Measurements from ENCODE around the gene SLC16A4.

SLC16A4 gene

DNA sequence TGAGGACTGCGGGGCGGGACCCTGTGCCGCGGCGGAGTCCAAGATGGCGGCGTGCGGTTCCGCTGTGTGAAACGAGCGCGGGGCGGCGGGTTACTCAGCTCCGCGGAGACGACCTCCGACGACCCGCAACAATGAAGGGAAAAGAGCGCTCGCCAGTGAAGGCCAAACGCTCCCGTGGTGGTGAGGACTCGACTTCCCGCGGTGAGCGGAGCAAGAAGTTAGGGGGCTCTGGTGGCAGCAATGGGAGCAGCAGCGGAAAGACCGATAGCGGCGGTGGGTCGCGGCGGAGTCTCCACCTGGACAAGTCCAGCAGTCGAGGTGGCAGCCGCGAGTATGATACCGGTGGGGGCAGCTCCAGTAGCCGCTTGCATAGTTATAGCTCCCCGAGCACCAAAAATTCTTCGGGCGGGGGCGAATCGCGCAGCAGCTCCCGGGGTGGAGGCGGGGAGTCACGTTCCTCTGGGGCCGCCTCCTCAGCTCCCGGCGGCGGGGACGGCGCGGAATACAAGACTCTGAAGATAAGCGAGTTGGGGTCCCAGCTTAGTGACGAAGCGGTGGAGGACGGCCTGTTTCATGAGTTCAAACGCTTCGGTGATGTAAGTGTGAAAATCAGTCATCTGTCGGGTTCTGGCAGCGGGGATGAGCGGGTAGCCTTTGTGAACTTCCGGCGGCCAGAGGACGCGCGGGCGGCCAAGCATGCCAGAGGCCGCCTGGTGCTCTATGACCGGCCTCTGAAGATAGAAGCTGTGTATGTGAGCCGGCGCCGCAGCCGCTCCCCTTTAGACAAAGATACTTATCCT is 51.2 kb downstream of the SLC16A4 start:
- intact Hi-C loops (cut with DNase I), result loop anchor here (5.0 to 10.0 kb wide), 2 partner anchors 68 to 285 kb away; partner anchors contain the start of gene LAMTOR5
- peak in 41 of 42 donors; percentile 28 to 92 (median 73) for DNase-seq

DNA sequence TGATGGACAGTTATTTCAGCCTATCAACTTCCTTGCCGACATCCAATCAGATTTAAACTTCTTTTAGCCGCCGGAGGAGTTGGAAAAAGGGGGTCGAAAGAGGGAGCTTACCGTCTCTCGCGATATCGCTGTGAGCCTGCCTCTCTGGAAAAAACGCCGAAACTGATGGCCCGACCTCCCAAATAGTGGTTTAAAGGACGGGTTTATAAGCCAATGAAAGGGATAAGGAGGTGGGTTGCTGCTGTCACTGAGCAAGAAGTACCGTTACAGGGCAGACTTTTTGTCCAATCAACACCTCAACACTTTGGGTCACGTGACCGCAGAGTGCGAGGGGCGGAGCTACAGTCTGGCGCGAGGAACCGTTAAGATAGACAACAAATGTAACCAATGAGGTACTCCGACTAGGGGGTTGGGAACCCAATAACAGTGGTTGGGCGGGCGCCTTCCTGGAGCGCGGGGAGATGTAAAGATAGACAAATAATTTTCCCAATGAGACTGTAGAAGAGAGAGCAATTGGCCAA is 51.9 kb downstream of the SLC16A4 start, which contains the start of gene RBM15:
Gene RBM15, plus strand, starts transcription at position 492 of the 521 bp plus-strand sequence. Its CDS starts 29 bp downstream, at position 521.
- intact Hi-C loops (cut with DNase I), result loop anchor here (5.0 kb wide), 1 partner anchor 68 kb away; the partner anchor contains the start of gene LAMTOR5
- peak; percentile 92 to 100 (median 98) for DNase-seq

DNA sequence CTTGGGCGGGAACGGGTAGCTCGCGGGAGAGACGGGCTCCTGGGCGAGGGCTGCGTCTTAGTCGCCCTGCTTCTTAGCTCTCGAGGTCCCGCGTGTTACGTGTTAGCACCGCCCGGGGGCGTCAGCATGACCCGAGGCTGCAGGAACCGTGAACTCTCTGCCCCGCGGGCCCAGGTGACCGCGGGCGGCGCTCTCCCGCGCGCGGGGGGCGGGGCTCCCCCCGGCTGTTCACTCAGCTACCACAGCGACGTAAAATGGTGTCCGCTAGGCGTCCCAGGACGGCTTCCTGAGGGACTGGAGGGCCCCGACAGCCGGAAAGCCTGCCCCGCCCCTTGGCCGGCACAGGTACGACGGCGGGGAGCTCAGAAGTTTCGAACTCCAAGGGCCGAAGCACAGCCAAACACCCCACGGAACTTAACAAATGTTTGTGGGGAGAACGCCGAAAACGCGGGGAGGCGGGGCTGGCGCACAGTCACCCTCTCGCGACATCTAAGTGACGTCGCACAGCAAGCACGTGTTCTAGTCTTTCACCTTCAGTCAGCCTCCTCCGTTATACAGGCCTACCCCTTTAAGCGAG is 52.4 kb downstream of the SLC16A4 start:
- intact Hi-C loops (cut with DNase I), result loop anchor here (5.0 kb wide), 1 partner anchor 69 kb away; the partner anchor contains the start of gene LAMTOR5
- DNase-seq, result peak in 40 of 42 donors; percentile 67 to 99 (median 97)

DNA sequence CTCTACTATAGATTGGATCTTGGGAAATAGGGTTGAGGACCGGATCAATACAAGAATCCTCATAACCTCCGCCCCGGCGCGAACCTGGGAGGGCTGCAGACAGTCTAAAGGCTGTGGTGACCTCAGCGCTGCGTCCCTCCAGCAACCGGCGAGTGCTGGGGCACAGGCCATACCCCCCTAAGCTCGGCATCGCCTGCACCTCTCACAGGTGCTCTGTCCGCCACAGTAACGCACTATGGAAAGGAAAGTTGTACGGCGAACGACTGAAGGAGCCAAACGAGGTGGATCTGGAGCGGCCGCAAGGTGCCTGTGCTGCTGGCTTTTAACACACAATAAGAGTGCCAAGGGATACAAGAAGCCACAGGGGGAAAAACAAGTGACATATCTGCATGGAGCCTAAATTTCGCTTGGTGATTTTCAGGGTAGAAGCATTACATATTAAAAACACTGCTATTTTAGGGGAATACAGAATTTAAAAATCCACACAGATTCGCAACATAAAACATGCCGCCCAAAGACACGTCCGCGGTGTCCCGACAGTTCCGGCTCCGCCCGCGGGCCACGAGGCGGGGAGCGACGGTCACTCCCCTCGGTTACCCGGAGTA is 53.0 kb downstream of the SLC16A4 start:
- peak in 38 of 42 donors; percentile 9 to 65 (median 30) for DNase-seq
- intact Hi-C loops (cut with DNase I), result loop anchor here (5.0 kb wide), 1 partner anchor 69 kb away; the partner anchor contains the start of gene LAMTOR5

DNA sequence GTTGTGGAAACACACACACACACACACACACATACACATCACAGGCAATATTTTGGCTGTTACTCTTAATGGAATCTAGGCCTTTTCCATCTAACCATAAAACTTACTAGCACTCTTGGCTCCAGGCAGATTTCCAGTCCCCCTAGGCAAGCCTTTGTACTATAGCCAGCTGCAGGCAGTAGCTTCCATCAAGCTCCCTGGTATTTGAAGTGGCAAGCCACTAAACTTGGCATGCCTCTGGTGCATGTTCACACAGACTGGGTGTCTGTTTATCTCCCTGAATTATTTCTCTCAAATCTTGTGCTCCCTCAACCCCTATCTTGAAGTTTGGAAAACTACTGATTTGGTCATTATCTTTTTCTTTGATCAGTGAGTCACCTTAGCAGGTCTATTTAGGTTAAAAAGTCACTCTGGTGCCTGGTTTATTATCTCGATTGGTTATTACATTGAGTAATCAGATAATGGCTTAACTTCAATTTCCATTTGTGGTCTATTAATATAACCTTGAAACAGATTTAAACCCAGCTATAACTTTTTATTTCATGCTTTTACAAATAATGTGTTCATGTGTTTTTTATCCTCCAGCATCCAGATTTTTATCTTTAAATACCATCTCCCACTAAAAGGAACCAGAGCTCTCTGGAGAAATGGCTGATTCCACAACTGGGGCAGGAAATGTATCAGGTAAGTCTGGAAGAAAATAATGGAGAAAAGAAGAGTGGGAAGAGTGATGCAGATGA is 54.4 kb downstream of the SLC16A4 start:
- DNase-seq, result no peak
- intact Hi-C loops (cut with DNase I), result loop anchor here (5.0 kb wide), 1 partner anchor 71 kb away; the partner anchor contains the start of gene LAMTOR5

DNA sequence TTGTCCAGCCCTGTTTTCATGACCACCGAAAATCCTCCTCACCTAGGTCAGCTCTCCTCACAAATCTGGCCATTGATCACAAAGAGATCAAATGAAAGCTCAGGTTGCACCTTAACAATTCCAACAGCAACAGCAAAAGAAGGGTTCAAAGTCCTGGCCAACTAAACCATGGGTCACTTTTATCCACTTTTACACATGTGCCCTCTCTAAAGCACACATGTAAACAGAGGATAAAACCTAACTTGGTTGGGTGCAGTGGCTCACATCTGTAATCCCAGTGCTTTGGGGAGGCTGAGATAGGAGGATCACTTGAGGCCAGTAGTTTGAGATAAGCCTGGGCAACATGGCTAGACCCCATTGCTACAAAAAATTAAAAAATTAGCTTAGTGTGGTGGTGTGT is 55.6 kb downstream of the SLC16A4 start:
- DNase-seq, result no peak
- intact Hi-C loops (cut with DNase I), result loop anchor here (5.0 kb wide), 1 partner anchor 72 kb away; the partner anchor contains the start of gene LAMTOR5

DNA sequence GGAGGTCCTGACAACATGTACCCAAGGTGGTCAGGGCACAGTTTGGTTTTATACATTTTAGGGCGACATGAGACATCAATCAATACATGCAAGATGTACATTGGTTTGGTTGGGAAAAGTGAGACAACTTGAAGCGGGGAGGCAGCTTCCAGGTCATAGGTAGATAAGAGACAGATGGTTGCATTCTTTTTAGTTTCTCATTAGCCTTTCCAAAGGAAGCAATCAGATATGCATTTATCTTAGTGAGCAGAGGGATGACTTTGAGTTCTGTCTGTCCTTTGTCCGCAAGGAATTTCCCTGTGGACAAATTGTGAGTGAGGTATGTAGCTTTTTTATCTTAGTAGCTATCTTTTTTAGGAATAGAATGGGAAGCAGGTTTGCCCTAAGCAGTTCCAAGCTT is 62.1 kb downstream of the SLC16A4 start:
- DNase-seq, result no peak
- intact Hi-C loops (cut with DNase I), result no loop called here

DNA sequence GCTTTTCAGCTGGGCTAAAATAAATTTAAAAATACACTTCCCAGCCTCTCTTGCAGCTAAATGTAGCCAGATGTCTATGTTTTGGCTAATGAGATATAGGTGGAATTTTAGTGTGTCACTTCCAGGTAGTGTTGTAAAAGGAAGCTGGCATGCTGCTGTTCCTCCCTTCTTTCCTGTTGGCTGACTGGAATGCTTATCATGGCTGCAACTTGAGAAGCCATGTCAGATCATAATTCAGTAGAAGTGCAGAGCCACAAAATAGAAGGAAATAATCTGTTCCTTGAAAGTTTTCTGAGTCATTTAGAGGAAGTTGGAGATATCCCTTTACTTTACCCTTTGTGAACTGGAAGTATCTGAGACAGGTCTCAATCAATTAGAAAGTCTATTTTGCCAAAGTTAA is 62.6 kb downstream of the SLC16A4 start:
- DNase-seq, result no peak
- intact Hi-C loops (cut with DNase I), result no loop called here

DNA sequence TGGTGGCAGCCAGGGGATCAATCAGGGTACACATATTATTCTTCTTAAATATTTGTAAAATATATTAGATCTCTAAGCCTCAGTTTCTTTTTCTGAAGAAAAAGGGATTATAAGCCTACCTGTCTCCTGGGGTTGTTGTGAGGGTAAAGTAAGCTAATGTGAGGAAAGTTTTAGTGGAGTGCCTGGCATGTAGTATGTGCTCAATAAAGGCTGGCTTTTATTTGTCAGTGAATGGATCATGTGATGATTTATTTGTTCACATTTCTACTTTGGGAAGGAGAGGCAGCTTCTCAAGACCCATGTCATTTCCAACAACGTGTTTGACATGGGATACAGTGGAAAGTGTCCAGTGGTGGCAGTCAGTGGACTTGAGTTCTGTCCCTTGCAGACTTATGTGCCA is 64.0 kb downstream of the SLC16A4 start:
- no peak for DNase-seq
- intact Hi-C loops (cut with DNase I), result no loop called here

DNA sequence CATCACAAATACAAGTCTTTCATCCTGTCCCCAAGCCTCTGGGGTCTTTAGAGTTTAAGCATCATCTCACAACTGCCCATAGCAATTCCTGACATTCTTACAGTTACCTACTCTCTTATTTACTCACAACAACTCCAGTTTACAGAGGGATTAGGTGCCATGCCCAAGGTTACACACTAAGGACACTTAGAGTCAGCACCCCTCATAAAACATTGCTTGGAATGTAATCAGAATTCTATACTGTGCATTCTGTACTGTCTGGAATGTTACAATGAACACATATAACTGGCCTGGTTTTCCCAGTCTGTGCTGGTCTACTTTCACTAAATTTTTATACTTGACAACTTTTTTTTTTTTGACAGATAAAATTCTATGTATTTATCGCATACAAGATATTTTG is 66.2 kb downstream of the SLC16A4 start:
- intact Hi-C loops (cut with DNase I), result no loop called here
- no peak for DNase-seq

DNA sequence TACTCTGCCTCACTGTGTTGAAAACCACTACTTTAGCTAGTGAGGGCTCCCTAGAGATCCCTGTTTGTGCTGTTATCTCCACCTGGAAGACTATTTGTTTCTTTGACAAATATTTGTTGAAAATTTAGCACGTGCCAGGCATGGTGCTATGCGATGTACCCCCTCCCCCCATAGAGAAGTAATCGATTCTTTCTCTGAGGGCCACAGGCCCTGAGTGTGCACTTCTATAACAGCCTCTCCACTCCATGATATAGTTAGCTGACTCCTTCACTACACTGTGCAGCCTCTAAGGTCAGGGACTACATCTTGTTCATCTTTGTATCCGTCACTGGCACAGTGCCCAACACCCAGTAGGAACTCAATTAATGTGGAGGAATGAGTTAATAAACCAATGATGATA is 69.0 kb downstream of the SLC16A4 start:
- intact Hi-C loops (cut with DNase I), result no loop called here
- DNase-seq, result no peak

DNA sequence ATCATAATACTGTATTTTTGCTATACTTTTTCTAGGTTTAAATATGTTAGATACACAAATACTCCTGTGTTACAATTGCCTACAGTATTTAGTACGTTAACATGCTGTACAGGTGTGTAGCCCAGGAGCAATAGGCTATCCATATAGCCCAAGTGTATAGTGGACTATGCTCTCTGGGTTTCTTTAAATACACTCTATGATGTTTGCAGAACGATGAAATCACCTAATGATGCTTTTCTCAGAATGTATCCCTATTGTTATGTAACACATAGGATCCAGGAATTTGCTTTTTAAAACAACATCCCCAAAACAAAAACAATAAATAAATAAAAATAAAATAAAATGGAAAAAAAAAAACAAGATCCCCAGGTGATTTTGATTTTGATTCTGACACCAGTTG is 69.8 kb downstream of the SLC16A4 start:
- intact Hi-C loops (cut with DNase I), result no loop called here
- no peak for DNase-seq

DNA sequence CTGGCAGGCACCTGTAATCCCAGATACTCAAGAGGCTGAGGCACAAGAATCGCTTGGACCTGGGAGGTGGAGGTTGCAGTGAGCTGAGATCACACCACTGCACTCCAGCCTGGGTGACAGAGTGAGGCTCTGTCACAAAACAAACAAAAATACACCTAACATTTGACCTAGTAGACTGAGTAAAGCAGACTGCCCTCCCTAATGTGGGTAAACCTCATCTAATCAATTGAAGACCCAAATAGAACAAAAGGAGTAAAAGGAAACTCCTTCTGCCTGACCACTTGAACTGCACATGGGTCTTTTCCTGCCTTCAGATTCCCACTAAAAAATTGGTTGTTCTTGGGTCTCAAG is 70.7 kb downstream of the SLC16A4 start:
- no peak for DNase-seq
- intact Hi-C loops (cut with DNase I), result no loop called here

DNA sequence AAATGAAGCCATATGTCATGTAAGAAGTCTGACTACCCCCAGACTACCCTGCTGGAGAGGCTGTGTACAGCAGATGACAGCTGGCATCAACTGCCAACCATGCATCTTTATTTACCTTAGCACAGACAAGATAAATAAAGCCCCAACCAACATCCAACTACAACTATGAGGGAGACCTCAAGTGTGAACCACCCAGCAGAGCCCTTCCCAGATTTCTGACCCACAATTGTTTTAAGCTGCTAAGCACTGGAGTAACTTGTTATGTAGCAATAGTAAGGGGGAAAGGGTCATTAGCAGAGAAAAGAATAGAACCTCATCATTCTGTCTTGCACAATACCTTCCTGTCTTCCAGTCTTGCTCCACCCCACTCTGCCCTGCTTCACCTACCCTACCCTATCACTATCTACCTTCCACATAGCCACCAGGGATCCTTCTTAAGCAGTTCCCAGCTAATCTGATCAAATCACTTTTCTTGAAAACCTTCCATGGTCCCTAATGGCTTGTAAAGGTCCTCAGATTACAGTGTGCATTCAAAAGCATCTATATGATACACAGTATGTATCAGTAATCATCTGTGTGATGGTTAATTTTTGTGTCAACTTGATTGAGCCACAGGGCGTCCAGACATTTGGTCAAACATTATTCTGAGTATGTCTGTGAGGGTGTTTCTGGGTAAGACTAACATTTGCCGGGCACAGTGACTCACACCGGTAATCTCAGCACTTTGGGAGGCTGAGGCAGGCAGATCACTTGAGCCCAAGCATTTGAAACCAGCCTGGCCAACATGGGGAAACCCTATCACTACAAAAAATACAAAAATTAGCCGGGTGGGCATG is 71.3 kb downstream of the SLC16A4 start:
- intact Hi-C loops (cut with DNase I), result no loop called here
- DNase-seq, result no peak

DNA sequence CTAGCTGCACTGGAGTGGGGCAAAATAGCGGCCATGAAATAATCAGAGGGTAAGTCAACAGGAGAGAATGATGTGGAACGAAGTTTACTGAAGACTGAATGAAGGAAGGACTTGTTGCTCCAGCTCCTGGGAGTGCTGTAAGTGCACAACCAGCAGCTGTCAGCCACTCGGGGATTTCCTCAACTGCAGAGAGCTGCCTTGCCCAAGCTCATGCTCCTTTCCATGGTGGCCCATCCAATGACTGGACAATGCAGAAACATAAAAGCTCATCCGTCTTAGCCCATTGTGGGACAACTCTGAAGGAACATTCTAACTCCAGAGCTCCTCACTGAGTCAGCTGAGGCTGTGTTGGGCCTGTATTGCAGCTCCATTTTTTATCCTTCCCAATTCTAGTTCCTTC is 72.8 kb downstream of the SLC16A4 start:
- intact Hi-C loops (cut with DNase I), result no loop called here
- DNase-seq, result no peak

DNA sequence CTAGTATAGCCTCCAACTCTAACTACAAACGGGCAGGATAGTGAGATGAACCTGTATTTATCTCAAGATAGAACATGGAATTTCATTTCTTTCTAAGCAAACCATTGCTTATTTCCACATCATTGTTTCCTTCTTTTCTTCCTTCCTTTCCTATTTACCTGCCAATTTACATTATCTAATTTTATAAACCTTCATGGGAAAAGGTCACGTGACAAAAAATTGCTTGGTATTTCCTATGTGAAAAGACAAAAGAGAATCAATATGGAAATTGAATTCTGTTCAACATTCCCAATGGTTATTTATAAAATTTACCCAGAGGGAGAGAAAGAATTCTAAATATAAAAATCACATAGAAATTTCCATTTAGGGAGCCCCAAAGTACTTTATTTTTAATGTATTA is 74.1 kb downstream of the SLC16A4 start:
- intact Hi-C loops (cut with DNase I), result no loop called here

More for the DNA sequence above, 74.1 kb downstream of the SLC16A4 start:
- no peak for DNase-seq
